Measurements from ENCODE around the gene SPARC.

Gene SPARC

DNA sequence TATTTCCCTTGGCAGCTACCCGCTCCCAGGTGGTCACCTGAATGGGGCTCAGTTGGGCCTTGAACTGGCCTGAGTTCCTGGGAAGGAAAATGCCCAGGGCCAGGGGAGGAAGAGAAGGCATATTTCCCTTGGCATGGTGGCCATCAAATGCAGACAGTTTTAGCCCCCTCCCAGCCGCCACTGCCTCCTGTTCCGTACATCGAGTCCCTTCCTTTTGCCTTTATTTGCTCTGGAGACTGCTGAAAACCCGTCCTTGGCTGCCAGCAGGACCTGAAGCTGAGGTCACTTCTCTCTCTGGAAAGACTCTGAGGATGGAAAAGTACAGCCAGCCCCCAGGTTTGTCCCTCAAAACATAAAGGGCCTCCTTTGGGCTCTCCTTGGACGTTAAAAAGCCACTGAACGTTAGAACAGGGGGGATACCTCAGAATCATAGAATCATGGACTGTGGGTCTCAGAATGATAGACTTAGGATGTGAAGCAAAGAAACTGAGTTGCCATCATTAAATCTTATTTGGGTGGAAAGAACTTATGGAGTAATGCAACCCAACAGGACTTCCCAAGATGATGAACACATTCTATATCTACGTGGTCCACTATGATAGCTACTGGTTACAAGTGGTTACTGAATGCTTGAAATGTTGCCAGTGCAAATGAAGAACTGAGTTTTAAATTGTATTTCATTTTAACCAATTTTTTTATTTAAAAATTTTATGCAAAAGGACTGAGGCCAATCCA, 7.1 kb downstream of the SPARC start:
- DNase-seq (ENCODE audit: low read depth in 3 of 3): no peak

DNA sequence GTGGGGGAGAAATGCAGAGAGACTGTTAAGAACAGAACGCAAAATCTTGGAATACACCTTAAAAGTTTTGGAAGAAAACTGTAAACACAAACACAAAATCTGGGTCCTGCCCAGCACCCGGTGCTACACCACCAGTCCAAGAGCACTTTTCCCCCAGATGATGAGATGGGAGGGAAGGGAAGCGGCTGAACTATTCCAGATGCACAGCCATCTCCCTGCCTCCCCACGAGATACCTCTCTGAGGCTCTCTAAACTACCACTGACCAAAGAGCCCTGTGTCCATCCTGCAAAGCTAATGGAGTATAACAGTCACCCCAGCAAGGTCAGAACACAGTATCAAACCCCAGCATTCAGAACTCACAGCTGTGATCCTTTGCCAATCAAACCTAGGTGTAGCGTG, 8.0 kb downstream of the SPARC start:
- DNase-seq (ENCODE audit: low read depth in 3 of 3): no peak

DNA sequence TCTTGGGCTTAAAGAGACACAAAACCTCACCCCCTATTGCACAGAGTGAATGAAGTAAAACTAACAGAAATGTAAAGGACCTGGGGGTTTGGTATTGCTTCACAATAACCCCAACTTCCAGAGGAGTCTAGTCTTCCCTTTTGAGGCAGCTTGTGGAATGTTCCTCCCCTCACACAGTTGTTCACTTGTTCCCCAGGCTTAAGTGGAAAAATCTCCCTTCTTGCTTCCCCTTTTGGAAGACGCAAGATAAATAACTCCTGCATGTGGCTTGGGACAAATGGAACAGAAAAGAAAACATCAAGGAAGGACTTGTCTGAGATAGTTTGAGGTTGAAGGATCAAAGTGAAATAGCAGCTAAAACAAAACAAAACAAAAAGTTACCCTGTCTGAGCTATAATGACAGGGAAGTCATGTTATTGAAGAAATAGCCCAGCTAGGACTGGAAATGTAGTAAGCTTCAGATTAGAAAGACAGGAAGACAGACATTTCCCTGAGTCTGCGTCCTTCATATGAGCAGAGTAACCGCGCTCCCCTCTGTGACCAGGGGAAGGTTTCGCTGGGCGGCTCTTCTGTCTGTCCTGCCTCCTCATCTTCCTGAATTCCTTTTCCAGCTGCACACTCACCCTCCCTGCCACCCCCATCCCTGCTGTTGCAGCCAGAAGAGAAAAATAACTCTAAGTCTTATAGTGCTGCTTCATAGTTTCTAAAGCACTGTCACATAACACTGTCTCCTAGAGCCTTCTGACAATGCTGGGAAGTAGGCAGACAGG, 8.8 kb downstream of the SPARC start:
- DNase-seq (ENCODE audit: low read depth in 3 of 3): no peak

DNA sequence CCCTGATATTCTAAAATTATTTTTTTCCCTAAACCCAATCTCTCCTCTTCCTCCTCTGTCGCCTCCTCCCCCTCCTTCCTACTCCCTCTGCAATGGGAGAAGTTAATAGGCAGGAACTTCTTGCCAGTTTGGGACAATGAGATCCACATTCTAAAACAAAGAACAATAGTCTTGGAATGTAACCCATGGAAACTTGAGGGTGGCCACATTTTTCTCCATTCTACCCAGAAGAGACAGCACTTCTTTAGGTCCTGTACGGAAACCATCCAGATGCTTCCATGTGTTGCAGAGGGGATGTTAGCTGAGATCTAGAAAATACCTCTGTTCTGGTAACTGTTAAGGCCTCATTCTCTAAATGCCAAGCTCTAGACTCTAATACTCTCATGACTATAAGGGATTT, 10.0 kb downstream of the SPARC start:
- no peak for DNase-seq (ENCODE audit: low read depth in 3 of 3)

DNA sequence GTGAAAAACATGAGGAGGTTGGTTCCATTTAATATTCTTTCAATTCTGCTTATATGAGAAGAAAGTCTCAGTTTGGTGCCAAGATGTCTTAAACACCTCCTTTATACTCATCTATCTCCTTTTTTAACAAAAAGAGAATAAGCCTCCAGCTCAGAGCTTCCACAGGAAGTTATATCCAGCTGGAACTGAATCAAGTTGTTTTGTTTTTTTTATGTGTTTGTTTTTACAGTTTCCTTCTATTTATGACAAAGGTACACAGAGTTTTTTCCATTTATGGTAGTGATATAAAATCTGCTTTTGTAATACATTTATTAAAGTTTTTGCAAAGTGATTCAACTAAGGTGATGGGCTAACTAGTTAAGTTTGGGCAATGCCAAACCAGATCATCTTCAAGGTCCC, 10.4 kb downstream of the SPARC start:
- DNase-seq (ENCODE audit: low read depth in 3 of 3): no peak

DNA sequence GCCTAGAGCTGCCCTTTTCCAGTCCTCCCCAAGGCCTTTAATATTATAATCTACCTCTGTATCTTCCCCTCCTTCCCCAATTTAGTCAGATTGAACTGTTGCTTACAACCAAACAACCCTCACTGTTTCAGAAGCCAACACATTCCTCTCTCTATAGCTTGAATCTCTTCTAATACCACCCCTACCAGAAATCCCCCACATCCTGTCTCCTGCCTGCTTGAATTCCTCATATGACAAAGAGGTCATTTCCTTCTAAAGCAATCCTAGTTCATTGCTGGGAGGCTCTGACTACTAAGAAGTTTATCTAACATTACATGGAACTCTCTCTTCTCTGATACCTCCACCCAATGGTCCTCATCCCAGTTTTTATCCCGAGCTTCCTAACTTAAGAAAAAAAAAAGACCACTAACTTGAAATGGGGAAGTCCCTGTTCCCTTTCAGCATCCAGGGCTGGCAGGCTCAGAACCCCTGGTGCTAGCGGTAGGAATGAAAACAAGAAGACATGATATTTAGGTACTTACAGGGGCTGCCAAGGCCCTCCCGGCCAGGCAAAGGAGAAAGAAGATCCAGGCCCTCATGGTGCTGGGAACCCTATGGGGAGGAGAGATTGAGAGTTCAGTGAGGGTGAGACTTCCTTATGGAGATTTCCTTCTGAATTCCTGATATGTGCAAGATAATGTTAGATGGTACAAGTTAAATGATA, 11.0 kb downstream of the SPARC start:
- no peak for DNase-seq (ENCODE audit: low read depth in 3 of 3)

DNA sequence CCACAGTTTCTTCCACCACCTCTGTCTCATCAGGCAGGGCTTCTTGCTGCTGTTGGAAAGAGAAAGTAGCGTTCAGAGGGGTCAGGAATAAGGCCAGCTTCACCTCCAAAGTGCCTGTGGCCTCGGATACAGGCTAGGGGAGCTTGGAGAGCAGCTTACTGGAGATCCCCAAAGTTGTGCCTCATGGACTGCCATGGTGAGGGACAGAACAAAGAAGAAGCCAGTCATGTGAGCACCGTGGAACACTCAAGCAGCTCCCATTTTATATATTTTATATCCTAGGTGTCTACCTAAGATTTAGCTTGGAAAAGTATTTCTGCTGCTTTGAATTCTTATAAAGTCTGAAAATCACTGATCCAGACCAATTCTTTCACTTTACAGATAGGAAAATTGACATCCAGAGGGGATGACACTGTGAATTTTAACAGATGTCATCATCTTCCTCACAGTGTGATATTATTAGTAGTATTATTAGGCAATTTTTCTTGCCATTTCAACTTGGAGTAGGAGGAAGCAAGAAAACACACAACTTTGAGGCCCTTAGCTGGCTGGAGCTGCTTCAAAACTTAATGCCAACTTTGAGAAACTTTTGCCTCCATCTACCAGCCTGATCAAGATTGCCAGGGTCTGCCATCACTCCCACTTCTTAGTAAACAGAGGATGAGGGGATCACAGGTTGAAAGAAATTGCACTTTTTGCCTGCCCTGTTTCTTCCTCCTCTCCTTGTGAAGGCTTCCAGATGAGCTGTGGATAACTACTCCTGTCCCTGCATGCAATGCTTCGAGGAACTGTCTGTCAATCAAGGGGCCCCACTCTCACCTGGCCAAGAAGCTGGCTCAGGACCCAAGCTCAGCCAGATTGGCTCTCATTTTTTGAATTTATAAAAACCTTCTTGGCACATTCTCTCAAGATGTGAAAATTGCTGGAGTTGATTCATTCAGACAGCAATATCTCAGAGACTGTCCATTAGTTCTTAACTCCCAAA, 11.8 kb downstream of the SPARC start:
- DNase-seq (ENCODE audit: low read depth in 3 of 3): no peak

DNA sequence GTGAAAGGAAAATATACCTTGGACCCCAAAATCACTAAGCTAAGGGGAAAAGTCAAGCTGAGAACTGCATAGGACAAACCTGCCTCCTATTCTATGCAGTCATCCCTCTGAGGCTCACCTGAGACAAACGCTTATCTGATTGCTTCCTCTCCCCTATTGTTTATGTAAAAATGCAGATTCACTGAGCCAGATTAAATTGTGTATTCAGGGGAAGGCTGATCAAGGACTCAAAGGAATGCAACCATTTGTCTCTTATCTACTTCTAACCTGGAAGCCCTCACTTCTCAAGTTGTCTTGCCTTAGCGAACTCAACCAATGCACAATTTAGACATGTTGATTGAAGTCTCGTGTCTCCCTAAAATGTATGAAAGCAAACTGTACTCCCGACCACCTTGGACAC, 13.3 kb downstream of the SPARC start:
- no peak for DNase-seq (ENCODE audit: low read depth in 3 of 3)

DNA sequence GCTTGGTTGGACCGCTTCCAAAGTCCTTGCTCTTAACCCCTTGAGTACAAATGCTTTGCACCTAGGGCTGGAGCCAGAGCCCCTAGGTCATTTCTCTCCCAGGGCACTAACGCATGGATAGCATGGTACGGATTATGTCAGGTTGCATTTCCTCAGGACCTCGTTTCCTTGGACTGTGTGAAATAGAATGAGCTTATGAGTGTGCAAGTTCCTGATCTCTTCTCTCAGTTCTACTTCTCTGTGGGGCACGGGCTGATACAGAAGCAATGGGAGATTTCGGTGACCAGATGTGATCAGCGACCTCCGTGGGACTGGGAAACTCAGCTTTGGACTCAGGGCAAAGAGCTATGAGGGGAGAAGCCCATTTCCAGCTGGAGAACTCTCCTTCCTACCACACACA, 14.2 kb downstream of the SPARC start:
- no peak for DNase-seq (ENCODE audit: low read depth in 3 of 3)

DNA sequence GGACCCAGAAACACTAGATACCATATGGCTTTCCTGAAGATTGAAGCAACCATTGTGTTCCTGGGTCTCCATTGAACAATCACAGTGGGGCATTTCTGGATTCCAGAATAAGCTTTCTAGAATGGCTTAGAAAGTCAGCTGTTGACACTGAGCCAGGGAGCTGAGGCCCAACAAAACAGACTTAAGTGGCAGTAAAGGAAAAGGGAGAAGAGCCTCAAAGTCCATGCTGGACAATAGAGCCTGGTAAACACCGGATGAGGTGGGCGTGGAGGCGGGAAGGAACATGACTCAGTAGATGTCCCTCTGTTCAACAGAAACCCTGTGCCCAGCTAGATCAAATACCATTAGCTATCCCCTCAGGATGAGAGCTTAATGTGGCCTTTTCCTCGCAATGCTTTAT, 14.8 kb downstream of the SPARC start:
- DNase-seq (ENCODE audit: low read depth in 3 of 3): no peak

DNA sequence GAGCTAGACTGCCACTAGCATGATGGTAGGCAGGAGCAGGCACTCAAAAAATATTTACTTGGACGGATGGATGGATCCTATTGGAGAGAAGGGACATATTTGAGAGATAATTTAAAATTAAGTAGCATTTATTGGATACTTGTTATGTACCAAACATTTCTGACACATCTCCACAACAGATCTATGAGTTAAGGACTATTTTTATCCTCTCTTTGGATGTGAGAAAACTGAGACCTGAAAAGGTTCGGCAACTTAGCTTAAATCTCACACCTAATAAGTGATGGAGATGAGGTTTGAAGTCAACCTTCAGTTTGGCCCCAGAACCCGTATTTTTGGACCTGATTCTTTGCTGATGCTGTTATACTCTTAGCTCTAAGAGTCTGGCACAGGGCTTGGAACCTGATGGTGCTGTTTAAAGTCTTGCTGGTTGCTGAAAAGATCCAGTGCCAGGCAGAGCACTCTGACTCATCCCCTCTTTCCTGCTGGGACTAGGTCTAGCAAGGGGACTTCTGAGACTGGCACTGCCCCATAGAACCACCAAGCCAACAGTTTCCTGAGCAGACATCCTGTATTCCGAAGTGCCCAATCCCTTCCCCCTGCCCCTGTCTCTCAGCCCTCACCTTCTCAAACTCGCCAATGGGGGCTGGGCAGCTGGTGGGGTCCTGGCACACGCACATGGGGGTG, 15.6 kb downstream of the SPARC start:
- no peak for DNase-seq (ENCODE audit: low read depth in 3 of 3)

DNA sequence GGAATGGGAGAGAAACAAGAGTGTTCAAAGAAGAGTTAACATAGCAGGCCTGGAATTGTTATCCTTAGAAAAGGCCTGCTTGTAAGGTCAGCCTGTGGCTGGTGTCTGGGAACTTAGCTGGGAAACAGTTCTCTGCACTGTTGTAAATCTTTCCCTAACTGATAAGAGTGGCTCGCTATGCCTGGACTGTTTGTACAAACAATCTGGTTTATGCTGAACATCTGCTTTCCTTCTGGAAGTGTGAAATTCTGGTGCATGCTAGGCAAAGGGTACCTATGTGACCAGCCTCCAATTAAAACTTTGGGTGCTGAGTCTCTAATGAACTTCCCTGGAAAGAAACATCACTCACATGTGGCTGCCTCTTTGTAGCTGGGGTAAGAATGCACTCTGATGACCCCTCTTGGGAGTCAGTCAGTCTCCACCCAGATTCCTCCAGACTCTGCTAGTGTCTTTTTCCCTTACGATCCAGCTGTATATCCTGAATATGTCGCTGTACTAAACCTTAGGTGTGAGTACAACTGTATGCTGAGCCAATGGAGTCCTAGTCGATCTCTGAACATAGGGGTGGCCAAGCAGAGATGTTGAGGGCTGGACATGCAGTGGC, 16.5 kb downstream of the SPARC start:
- DNase-seq (ENCODE audit: low read depth in 3 of 3): no peak

DNA sequence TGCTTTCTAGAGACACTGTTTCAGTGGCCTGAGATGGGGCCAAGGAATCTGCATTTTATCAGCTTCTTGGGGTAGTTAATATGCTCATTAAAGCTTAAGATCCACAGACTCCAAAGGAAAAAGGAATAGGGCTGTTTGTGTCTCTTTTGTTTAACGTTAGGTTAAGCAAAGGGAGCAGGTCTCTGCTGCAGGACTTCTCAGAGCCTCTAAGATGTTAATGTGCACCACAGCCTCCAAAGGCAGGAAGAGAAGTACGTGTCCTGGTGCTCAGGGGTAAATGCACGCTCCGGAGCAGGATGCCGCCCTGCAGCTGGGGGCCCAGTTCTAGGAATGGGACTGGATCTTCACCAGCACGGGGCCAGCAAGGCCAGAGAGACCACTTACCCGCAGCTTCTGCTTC, 19.6 kb downstream of the SPARC start:
- DNase-seq (ENCODE audit: low read depth in 3 of 3): no peak

DNA sequence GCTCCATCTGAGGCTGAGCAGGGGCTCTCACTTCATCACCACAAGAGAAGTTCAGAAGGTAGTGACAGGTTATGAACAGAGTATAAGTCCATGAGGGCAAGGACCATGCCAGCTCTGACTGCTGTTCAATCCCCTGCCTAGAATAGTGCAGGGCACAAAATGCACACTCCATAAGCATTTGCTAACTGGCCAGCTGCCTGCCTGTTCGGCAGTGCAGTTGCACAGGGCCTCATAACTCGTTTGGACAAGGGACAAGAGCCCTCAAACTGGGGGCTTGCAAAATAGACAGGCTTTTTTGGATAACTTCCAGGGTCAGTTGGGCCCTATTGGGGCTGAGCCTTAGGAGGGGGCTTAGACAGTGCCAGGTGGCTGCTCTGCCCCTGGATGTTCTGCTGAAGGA, 21.1 kb downstream of the SPARC start:
- no peak for DNase-seq (ENCODE audit: low read depth in 3 of 3)

DNA sequence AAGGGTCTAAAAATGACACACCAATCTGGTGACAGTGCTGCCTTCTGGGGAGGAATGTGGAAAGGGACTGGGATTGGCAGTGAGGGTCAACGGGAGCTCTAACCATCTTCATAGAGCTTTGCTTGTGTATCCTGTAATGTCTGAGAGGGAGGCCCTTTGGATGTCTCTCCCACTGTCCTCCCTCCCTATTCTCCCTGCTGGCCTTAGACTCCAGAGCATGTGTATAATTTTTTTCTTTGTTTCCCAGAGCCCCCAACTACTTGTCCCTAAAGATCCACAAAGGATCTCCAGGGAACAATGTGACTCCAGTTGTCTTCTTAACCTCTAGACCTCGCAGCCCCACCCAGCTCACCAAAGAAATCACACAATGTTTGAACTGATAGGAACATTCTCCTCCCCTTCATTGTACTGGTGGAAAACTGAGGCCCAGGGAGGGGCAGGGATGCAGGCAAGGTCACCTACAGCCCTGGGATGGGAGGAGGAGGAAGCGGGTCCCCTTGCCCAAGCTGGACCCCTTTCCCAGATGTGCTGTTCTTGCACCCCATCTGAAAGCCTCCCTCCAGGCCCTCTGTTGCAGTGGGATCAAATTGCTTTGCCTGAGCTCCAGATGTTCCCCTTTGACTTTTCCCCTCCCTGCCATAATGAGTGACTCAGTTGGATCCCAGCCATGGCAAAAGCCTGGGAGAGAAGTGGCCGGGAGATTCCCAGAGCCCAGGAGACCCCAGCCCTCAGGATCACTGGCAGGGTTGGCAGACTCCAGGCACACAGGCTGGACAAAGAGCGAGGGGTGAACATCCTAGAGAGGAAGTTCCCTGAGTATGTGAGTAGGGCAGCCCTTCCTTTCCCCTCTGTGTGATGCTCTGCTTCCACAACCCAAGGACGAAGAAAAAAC, 21.8 kb downstream of the SPARC start:
- DNase-seq (ENCODE audit: low read depth in 3 of 3): no peak

DNA sequence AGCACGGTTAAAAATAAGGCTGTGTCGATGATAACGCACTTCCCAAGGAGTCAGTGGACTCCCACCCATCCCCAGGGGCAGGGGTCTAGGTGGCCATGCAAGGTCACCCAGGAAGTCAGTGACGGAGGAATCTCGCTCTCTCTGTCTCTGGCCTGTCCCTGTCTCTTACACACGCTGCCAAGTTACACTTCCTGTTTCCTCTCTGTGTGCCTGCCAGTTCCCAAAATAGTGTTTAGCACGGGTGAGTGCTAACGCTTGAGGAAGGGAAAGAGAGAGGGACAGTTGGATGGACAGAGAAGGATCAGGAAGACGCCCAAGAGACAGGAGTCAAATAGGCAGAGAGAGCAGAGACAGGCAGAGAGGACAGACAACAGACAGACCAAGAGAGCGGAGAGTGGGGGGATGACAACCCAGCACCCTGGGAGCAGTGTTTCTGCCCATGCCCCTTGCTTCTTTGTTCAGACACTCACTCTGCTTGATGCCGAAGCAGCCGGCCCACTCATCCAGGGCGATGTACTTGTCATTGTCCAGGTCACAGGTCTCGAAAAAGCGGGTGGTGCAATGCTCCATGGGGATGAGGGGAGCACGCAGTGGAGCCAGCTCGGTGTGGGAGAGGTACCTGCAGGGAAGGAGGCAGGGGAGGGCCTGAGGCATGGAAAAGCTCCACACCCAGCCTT, 23.0 kb downstream of the SPARC start:
- no peak for DNase-seq (ENCODE audit: low read depth in 3 of 3)

DNA sequence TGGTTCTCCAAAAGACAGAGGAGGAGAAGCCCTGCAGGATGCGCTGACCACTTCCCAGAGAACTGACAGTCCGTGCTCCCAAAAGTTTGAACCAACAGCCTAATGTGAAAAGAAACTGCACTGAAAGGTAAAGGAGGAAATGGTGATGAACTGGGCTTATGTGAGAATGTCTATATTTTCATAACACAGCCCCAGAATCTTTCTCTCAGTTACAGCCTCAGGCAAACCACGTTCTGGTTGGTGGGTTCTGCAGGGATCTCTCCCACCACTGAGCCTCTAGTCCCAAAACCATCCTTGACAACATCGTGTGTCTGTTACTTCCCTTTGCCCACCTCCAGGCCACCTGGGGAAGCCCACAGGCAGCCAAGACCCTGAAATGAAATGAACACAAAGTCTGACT, 23.9 kb downstream of the SPARC start:
- no peak for DNase-seq (ENCODE audit: low read depth in 3 of 3)

DNA sequence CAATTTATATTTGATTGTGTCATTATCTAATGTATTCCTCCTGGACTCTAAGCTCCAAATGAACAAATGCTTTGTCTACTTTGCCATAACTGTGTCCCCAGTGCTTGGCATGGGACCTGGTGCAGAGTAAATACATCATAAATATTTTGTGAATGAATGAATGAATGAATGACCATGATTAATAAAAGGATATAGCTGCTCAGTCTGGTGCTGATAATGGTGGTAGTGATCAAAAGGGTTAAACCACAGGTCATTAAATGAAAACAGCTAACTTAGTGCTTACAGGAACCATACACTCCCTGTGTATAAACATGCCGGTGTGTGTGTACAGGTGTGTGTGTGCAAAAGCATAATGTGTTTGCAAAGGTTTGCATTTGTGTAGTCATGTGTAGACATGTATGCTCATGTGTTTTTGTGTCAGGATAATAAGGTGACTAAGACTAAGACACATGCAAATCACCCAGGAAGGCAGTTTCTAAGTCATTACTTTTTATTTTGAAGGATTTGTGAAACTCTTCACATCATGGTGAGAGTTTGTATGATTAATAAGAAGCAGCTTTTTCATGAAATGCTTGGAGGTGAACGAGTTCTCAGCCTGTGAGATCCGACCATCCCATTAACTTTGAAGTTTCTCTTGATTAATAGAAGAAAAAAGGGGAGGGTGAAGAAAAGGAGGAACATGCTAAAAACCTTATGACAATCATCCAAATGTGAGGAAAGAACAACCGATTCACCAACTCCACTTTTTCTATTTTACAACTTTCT, 24.6 kb downstream of the SPARC start:
- DNase-seq (ENCODE audit: low read depth in 3 of 3): no peak

Measured in stimulated activated CD4-positive, alpha-beta T cell treated with anti-CD3 and anti-CD28 coated beads, TNF-alpha, amount 100 ng/mL, for 24 hours (primary cell).